Measurements from ENCODE around the gene EPHA10.

DNA sequence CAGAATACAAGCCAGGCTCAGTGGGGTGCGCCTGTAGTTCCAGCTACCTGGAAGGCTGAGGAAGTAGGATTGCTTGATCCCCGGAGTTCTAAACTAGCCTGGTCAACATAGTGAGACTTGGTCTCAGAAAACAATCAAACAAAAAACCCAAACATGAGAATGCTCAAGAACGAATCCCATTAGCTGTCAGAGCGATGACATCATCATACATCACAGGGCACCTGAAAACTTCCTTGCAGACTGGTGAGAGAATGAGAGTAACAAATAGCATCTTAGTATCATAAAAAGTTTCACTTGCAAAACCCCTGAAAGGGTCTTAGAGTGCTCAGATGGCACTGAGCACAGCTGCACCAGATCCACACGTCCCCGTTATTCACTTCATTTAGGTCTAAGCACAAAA lies 93.7 kb downstream of the EPHA10 start:
- TF ChIP-seq YY1 (IDR thresholded peaks at IDR 0.05) (no peak), GABPA (IDR thresholded peaks at IDR 0.05 in 1 of 2, conservative IDR thresholded peaks at IDR 0.05 in 1 of 2) (no peak), JUND (IDR thresholded peaks at IDR 0.05) (no peak), EGR1 (IDR thresholded peaks at IDR 0.05; ENCODE audit: low read depth in 2 of 2) (no peak)
- TF ChIP-seq, protein P1, sequence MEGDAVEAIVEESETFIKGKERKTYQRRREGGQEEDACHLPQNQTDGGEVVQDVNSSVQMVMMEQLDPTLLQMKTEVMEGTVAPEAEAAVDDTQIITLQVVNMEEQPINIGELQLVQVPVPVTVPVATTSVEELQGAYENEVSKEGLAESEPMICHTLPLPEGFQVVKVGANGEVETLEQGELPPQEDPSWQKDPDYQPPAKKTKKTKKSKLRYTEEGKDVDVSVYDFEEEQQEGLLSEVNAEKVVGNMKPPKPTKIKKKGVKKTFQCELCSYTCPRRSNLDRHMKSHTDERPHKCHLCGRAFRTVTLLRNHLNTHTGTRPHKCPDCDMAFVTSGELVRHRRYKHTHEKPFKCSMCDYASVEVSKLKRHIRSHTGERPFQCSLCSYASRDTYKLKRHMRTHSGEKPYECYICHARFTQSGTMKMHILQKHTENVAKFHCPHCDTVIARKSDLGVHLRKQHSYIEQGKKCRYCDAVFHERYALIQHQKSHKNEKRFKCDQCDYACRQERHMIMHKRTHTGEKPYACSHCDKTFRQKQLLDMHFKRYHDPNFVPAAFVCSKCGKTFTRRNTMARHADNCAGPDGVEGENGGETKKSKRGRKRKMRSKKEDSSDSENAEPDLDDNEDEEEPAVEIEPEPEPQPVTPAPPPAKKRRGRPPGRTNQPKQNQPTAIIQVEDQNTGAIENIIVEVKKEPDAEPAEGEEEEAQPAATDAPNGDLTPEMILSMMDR (IDR thresholded peaks at IDR 0.05; ENCODE audit: low read depth, low read length, missing input control) = no peak
- TF ChIP-seq, protein P2, sequence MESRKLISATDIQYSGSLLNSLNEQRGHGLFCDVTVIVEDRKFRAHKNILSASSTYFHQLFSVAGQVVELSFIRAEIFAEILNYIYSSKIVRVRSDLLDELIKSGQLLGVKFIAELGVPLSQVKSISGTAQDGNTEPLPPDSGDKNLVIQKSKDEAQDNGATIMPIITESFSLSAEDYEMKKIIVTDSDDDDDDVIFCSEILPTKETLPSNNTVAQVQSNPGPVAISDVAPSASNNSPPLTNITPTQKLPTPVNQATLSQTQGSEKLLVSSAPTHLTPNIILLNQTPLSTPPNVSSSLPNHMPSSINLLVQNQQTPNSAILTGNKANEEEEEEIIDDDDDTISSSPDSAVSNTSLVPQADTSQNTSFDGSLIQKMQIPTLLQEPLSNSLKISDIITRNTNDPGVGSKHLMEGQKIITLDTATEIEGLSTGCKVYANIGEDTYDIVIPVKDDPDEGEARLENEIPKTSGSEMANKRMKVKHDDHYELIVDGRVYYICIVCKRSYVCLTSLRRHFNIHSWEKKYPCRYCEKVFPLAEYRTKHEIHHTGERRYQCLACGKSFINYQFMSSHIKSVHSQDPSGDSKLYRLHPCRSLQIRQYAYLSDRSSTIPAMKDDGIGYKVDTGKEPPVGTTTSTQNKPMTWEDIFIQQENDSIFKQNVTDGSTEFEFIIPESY (IDR thresholded peaks at IDR 0.05) = no peak
- TF ChIP-seq, protein P3, sequence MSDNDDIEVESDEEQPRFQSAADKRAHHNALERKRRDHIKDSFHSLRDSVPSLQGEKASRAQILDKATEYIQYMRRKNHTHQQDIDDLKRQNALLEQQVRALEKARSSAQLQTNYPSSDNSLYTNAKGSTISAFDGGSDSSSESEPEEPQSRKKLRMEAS (IDR thresholded peaks at IDR 0.05) = no peak
- TF ChIP-seq, protein P4, sequence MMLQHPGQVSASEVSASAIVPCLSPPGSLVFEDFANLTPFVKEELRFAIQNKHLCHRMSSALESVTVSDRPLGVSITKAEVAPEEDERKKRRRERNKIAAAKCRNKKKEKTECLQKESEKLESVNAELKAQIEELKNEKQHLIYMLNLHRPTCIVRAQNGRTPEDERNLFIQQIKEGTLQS (IDR thresholded peaks at IDR 0.05) = no peak

All from liver (tissue), 3 donors.